Measurements from ENCODE around the gene CTSD. TPM values are rescaled to one million over a fixed set of nuclear protein-coding genes. Genes with fewer than 3 reads are reported as not detected.

Gene CTSD
- total RNA-seq, 1 donor: 519 TPM

- Histone ChIP-seq H3K4me3 (ENCODE audit: insufficient read depth, low read length) (no peak overlapping the region), H4K20me1 (ENCODE audit: insufficient read depth, low read length) (peaks cover 11% of the 10 kb centered on the region), H3K79me2 (ENCODE audit: insufficient read depth, low read length) (no peaks in the 10 kb centered on the region), H3K4me1 (ENCODE audit: insufficient read depth, low read length) (no peaks in the 10 kb centered on the region), H3K27me3 (ENCODE audit: insufficient read depth, low read length) (peaks cover 21% of the 10 kb centered on the region), H3K36me3 (ENCODE audit: insufficient read depth, low read length) (no peaks in the 10 kb centered on the region), H2AFZ (ENCODE audit: low read length) (no peak overlapping the region), H3K9me3 (ENCODE audit: low read depth, low read length) (peaks cover 4% of the 10 kb centered on the region), H3K4me2 (ENCODE audit: insufficient read depth, low read length) (no peak overlapping the region), H3K27ac (ENCODE audit: low read depth, low read length) (no peak overlapping the region)
- DNase-seq (ENCODE audit: insufficient read length, low spot score, missing footprints): no peak
- no peak for TF ChIP-seq CTCF (IDR thresholded peaks at IDR 0.05; ENCODE audit: extremely low read depth, low read depth, low read length)
Measured at GRCh38 chr11:1735271-1735670, 28.5 kb downstream of the CTSD start.

DNA sequence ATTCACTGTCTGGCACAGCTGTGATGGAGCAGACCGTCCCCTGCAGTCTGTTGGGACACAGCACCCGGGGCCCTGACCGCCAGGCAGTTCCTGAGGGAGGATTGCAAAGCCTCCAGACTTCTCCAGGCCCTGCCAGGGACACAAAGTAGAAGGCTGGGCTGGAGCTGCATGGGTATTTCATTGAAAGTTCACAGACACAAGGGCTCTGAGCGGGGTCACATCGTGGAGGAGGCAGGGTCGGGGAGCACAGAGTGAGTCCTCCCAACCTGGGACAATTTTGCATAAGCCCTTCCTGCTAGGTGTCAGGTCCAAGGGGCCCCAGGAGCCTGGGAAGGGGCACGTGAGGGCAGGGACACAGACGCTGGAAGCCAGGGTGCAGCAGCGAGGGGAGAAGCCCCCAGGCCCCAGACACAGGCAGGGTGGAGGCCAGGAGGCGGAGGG lies 29.1 kb downstream of the CTSD start:
- H3K27me3 ChIP-seq (ENCODE audit: insufficient read depth, low read length): peaks cover 25% of the 10 kb centered on the region
- no peaks in the 10 kb centered on the region for H3K4me1 ChIP-seq (ENCODE audit: insufficient read depth, low read length)
- TF ChIP-seq CTCF (IDR thresholded peaks at IDR 0.05; ENCODE audit: extremely low read depth, low read depth, low read length): no peak
- peaks cover 11% of the 10 kb centered on the region for H4K20me1 ChIP-seq (ENCODE audit: insufficient read depth, low read length)
- no peaks in the 10 kb centered on the region for H3K79me2 ChIP-seq (ENCODE audit: insufficient read depth, low read length)
- DNase-seq (ENCODE audit: insufficient read length, low spot score, missing footprints): no peak
- no peaks in the 10 kb centered on the region for H3K36me3 ChIP-seq (ENCODE audit: insufficient read depth, low read length)
- no peak overlapping the region for H3K27ac ChIP-seq (ENCODE audit: low read depth, low read length)
- H3K9me3 ChIP-seq (ENCODE audit: low read depth, low read length): peaks cover 4% of the 10 kb centered on the region
- no peak overlapping the region for H3K4me2 ChIP-seq (ENCODE audit: insufficient read depth, low read length)
- no peak overlapping the region for H2AFZ ChIP-seq (ENCODE audit: low read length)
- H3K4me3 ChIP-seq (ENCODE audit: insufficient read depth, low read length): no peak overlapping the region

- Histone ChIP-seq H3K4me1 (ENCODE audit: insufficient read depth, low read length) (no peaks in the 10 kb centered on the region), H3K27me3 (ENCODE audit: insufficient read depth, low read length) (peaks cover 31% of the 10 kb centered on the region)
Measured at GRCh38 chr11:1733716-1734640, 29.7 kb downstream of the CTSD start.

More at GRCh38 chr11:1733716-1734640, 29.7 kb downstream of the CTSD start:
- H4K20me1 ChIP-seq (ENCODE audit: insufficient read depth, low read length): peaks cover 7% of the 10 kb centered on the region
- no peak overlapping the region for H3K27ac ChIP-seq (ENCODE audit: low read depth, low read length)
- no peak overlapping the region for H2AFZ ChIP-seq (ENCODE audit: low read length)
- no peak for TF ChIP-seq CTCF (IDR thresholded peaks at IDR 0.05; ENCODE audit: extremely low read depth, low read depth, low read length)
- H3K9me3 ChIP-seq (ENCODE audit: low read depth, low read length): peaks cover 4% of the 10 kb centered on the region
- H3K36me3 ChIP-seq (ENCODE audit: insufficient read depth, low read length): no peaks in the 10 kb centered on the region
- no peaks in the 10 kb centered on the region for H3K79me2 ChIP-seq (ENCODE audit: insufficient read depth, low read length)
- H3K4me3 ChIP-seq (ENCODE audit: insufficient read depth, low read length): no peak overlapping the region
- H3K4me2 ChIP-seq (ENCODE audit: insufficient read depth, low read length): no peak overlapping the region
- DNase-seq (ENCODE audit: insufficient read length, low spot score, missing footprints): no peak
